Measurements from ENCODE around the gene PTPRA. TPM values are rescaled to one million over a fixed set of nuclear protein-coding genes. Genes with fewer than 3 reads are reported as not detected.

The PTPRA gene
- total RNA-seq, 1 experiment from 2014 or later, result 58.4 TPM

GRCh38 chr20:2835331-2835796 is 37.9 kb upstream of the PTPRA start:
- no peaks in the 10 kb centered on the region for H3K9me2 ChIP-seq (replicated peaks; ENCODE audit: insufficient read depth, low read length)
- H3K79me2 ChIP-seq (ENCODE audit: low read length), result no peaks in the 10 kb centered on the region
- no peaks in the 10 kb centered on the region for H3K27me3 ChIP-seq (ENCODE audit: low read length)
- DNase-seq, result no peak
- no peak overlapping the region for H3K27ac ChIP-seq (ENCODE audit: low read length)
- H3K4me3 ChIP-seq (ENCODE audit: low read length), result no peak overlapping the region
- no peak overlapping the region for H3K9ac ChIP-seq (ENCODE audit: low read length)
- no peaks in the 10 kb centered on the region for H4K20me1 ChIP-seq (ENCODE audit: insufficient read depth, low read depth, low read length)
- no peaks in the 10 kb centered on the region for H3K9me3 ChIP-seq (ENCODE audit: low read length)
- H3K36me3 ChIP-seq (ENCODE audit: insufficient read depth, low read length), result no peaks in the 10 kb centered on the region
- no peak overlapping the region for H3K4me2 ChIP-seq (ENCODE audit: low read depth, low read length, poor library complexity, severe bottlenecking)
- H3K4me1 ChIP-seq (ENCODE audit: low read length), result peaks cover 37% of the 10 kb centered on the region
- H2AFZ ChIP-seq (ENCODE audit: low read length), result no peak overlapping the region

DNA sequence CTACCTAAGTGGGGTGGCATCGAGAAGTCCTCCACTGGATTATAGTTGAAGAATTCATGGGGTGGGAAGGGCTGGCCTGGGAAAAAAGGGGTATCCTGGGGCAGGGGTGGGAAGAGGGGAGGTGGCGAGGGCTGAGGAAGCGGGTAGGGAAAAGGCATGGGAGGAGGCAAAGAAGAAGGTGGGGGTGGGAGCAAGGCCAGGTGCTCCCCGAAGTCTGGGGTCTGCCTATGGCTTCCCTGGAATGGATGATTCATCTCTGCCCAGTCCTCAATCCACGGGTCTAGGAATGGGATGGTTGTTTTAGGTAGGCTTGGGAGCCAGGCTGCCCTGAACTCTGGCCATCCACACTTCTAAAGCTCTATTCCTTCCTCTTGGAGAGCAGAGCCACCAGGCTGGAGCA is 37.2 kb upstream of the PTPRA start:
- Histone ChIP-seq H3K9ac (ENCODE audit: low read length) (no peak overlapping the region), H4K20me1 (ENCODE audit: insufficient read depth, low read depth, low read length) (no peaks in the 10 kb centered on the region), H3K27me3 (ENCODE audit: low read length) (no peaks in the 10 kb centered on the region), H3K9me3 (ENCODE audit: low read length) (no peaks in the 10 kb centered on the region), H3K27ac (ENCODE audit: low read length) (no peak overlapping the region), H3K4me2 (ENCODE audit: low read depth, low read length, poor library complexity, severe bottlenecking) (no peak overlapping the region), H3K36me3 (ENCODE audit: insufficient read depth, low read length) (no peaks in the 10 kb centered on the region), H3K4me1 (ENCODE audit: low read length) (peaks cover 37% of the 10 kb centered on the region), H3K4me3 (ENCODE audit: low read length) (no peak overlapping the region), H3K9me2 (replicated peaks; ENCODE audit: insufficient read depth, low read length) (no peaks in the 10 kb centered on the region), H3K79me2 (ENCODE audit: low read length) (peaks cover 3% of the 10 kb centered on the region), H2AFZ (ENCODE audit: low read length) (no peak overlapping the region)
- DNase-seq, result no peak

DNA sequence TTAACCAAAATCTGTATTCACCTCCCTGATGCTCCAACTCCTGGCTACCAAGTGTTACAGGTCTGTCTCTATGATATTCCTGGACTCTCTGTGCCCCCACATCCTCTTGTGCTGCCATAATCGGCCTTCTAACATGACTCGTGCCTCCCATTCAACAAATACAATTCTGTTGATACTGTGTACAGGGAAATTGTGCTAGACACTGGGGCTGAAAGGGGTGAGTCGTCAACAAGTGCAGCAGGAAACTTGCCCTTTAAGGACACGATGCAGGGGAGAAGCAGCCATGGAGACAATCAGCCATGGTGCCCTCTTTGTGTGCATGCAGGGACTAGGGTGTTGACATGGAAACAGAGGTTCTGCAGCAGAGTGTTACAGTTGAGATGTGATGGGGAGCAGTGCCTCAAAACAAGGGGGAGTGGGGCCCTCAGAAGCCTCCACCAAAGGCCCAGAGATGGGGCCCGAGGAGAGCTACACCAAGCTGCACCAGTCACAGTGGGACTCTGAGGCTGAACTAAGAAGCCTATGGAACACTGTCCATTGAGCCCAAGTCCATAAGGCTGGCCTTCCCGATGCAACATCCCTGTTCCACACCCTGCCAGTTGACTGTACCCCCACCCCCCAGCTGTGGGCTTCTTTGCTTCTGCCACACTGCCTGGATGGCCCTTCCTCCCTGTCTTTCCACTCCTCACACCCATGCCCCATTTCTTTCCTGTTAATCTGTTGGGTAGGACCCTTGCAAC is 35.9 kb upstream of the PTPRA start:
- no peaks in the 10 kb centered on the region for H3K36me3 ChIP-seq (ENCODE audit: insufficient read depth, low read length)
- H3K27ac ChIP-seq (ENCODE audit: low read length), result peak overlapping the region; percentile 21; the same call in 1 of the 2 replicates
- H3K9me3 ChIP-seq (ENCODE audit: low read length), result no peaks in the 10 kb centered on the region
- peaks cover 16% of the 10 kb centered on the region for H3K79me2 ChIP-seq (ENCODE audit: low read length)
- H3K27me3 ChIP-seq (ENCODE audit: low read length), result no peaks in the 10 kb centered on the region
- H3K4me2 ChIP-seq (ENCODE audit: low read depth, low read length, poor library complexity, severe bottlenecking), result peak overlapping the region; percentile 51
- H4K20me1 ChIP-seq (ENCODE audit: insufficient read depth, low read depth, low read length), result no peaks in the 10 kb centered on the region
- H3K4me1 ChIP-seq (ENCODE audit: low read length), result peaks cover 46% of the 10 kb centered on the region
- no peaks in the 10 kb centered on the region for H3K9me2 ChIP-seq (replicated peaks; ENCODE audit: insufficient read depth, low read length)
- no peak overlapping the region for H2AFZ ChIP-seq (ENCODE audit: low read length)
- DNase-seq, result no peak
- H3K4me3 ChIP-seq (ENCODE audit: low read length), result peak overlapping the region; percentile 22; the same call in 1 of the 2 replicates
- peak overlapping the region; percentile 28 for H3K9ac ChIP-seq (ENCODE audit: low read length)

DNA sequence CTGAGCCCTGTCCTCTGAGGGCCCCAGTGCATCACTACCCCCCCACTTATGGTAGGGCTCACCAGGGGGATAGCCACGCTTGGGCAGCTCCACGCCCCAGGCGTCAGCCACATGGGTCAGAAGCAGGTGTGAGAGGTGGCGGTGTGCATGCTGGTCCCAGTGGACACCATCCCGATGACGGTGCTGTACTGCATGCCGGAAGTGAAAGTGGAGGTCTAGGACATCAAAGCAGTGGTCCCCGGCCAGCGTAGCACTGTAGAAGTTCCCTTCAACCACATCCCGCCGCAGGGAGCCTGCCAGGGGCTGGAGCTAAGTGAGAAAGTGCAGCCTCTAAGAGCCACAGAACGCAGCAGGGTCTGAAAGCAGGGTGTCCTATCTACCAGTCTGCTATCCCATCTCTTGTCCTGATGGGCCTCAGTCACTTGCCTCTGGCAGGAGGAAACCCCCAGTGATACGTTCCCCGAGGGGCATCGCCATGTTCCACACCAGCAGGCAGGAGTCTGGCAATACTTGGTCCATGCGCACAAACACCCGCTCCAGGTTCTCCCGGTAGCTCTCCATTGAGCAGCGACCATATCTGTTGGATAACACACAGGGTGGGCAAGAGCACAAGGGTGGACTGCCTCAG is 35.0 kb upstream of the PTPRA start:
- Histone ChIP-seq H3K9ac (ENCODE audit: low read length) (peak overlapping the region; percentile 28), H3K27ac (ENCODE audit: low read length) (no peak overlapping the region; the same call in 1 of the 2 replicates), H3K27me3 (ENCODE audit: low read length) (no peaks in the 10 kb centered on the region), H4K20me1 (ENCODE audit: insufficient read depth, low read depth, low read length) (no peaks in the 10 kb centered on the region), H3K9me2 (replicated peaks; ENCODE audit: insufficient read depth, low read length) (no peaks in the 10 kb centered on the region), H3K4me1 (ENCODE audit: low read length) (peaks cover 46% of the 10 kb centered on the region), H3K4me2 (ENCODE audit: low read depth, low read length, poor library complexity, severe bottlenecking) (peak overlapping the region; percentile 51), H3K9me3 (ENCODE audit: low read length) (no peaks in the 10 kb centered on the region), H2AFZ (ENCODE audit: low read length) (peak overlapping the region; percentile 17; the same call in 1 of the 2 replicates), H3K36me3 (ENCODE audit: insufficient read depth, low read length) (no peaks in the 10 kb centered on the region), H3K79me2 (ENCODE audit: low read length) (peaks cover 21% of the 10 kb centered on the region), H3K4me3 (ENCODE audit: low read length) (peak overlapping the region; percentile 22; the same call in 1 of the 2 replicates)
- DNase-seq, result peak; percentile 82

- H3K79me2 ChIP-seq (ENCODE audit: low read length), result peaks cover 29% of the 10 kb centered on the region
- H3K27ac ChIP-seq (ENCODE audit: low read length), result no peak overlapping the region
- H3K9ac ChIP-seq (ENCODE audit: low read length), result peak overlapping the region; percentile 28; the same call in 1 of the 2 replicates
- peak overlapping the region; percentile 22; the same call in 1 of the 2 replicates for H3K4me3 ChIP-seq (ENCODE audit: low read length)
- no peaks in the 10 kb centered on the region for H3K9me2 ChIP-seq (replicated peaks; ENCODE audit: insufficient read depth, low read length)
- peak overlapping the region; percentile 85 for H3K4me2 ChIP-seq (ENCODE audit: low read depth, low read length, poor library complexity, severe bottlenecking)
- no peak overlapping the region for H2AFZ ChIP-seq (ENCODE audit: low read length)
- H3K27me3 ChIP-seq (ENCODE audit: low read length), result no peaks in the 10 kb centered on the region
- peaks cover 43% of the 10 kb centered on the region for H3K4me1 ChIP-seq (ENCODE audit: low read length)
- no peaks in the 10 kb centered on the region for H4K20me1 ChIP-seq (ENCODE audit: insufficient read depth, low read depth, low read length)
- no peak for DNase-seq
- no peaks in the 10 kb centered on the region for H3K9me3 ChIP-seq (ENCODE audit: low read length)
- H3K36me3 ChIP-seq (ENCODE audit: insufficient read depth, low read length), result no peaks in the 10 kb centered on the region
These were observed 34.2 kb upstream of the PTPRA start for GRCh38 chr20:2838847-2839671.

GRCh38 chr20:2839732-2840137 is 33.5 kb upstream of the PTPRA start:
- no peaks in the 10 kb centered on the region for H3K36me3 ChIP-seq (ENCODE audit: insufficient read depth, low read length)
- H3K4me1 ChIP-seq (ENCODE audit: low read length), result peaks cover 43% of the 10 kb centered on the region
- H3K9me3 ChIP-seq (ENCODE audit: low read length), result no peaks in the 10 kb centered on the region
- H3K4me2 ChIP-seq (ENCODE audit: low read depth, low read length, poor library complexity, severe bottlenecking), result peak overlapping the region; percentile 85
- peak overlapping the region; percentile 71 for H3K9ac ChIP-seq (ENCODE audit: low read length)
- peak overlapping the region; percentile 95 for H3K4me3 ChIP-seq (ENCODE audit: low read length)
- peaks cover 34% of the 10 kb centered on the region for H3K79me2 ChIP-seq (ENCODE audit: low read length)
- no peak overlapping the region for H2AFZ ChIP-seq (ENCODE audit: low read length)
- no peak overlapping the region for H3K27ac ChIP-seq (ENCODE audit: low read length)
- H4K20me1 ChIP-seq (ENCODE audit: insufficient read depth, low read depth, low read length), result no peaks in the 10 kb centered on the region
- DNase-seq, result no peak
- H3K9me2 ChIP-seq (replicated peaks; ENCODE audit: insufficient read depth, low read length), result no peaks in the 10 kb centered on the region
- no peaks in the 10 kb centered on the region for H3K27me3 ChIP-seq (ENCODE audit: low read length)

DNA sequence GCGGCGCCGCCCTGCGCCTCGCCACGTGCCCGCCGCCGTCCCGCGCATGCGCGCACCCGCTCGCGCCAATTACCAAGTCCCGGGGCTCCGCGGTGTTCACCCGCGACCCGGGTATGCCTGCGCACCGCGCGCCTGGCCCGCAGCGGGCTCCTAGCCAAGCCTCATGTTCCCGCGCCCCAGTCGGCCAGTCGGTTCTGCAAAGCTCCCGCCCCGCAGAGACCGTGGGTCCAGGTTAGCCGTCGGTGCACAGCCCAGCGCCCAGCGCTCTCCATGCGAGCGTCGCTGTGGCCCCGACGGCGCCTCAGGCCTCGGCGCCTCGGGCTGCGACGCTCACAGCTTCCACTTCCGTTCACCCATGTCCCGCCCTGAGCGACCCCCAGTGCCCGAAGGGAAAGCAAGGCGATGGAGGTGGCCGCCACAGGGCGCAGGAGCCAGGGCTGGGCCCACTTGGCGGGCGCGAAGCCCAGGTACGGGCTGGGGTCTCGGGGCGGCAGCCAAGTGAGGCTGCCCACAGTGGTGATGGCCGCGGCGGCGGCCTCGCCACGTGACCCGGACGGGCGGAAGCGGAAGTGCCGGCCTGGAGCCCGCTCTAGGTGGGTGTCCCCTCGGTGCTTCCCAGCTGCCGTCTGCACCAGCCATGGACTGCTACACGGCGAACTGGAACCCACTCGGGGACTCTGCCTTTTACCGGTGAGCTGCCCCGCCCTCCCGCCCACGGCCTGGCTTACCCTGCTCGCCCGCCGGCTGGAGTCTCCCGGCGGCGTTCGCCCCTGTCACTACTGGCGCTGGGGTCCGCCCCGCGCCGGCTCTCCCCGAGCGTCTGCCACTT is 32.9 kb upstream of the PTPRA start, which contains the start of the genes PCED1A and VPS16:
Gene PCED1A, minus strand, starts transcription at position 518 of the 829 bp plus-strand sequence. CDS start 743 bp downstream, outside the sequence.
Gene VPS16, plus strand, starts transcription at position 608 of the 829 bp plus-strand sequence. Its CDS starts 30 bp downstream, at position 638.
- Histone ChIP-seq H3K4me3 (ENCODE audit: low read length) (peak within 1 kb of the TSS; percentile 95), H3K9me2 (replicated peaks; ENCODE audit: insufficient read depth, low read length) (no peaks in the 10 kb centered on the region), H4K20me1 (ENCODE audit: insufficient read depth, low read depth, low read length) (no peaks in the 10 kb centered on the region)

More for the DNA sequence above, 32.9 kb upstream of the PTPRA start, which contains the start of the genes PCED1A and VPS16:
- Histone ChIP-seq H3K27ac (ENCODE audit: low read length) (no peak within 1 kb of the TSS; the same call in 1 of the 2 replicates), H3K27me3 (ENCODE audit: low read length) (no peaks in the 10 kb centered on the region), H2AFZ (ENCODE audit: low read length) (peak within 1 kb of the TSS; percentile 100; the same call in 1 of the 2 replicates), H3K79me2 (ENCODE audit: low read length) (peaks cover 34% of the 10 kb centered on the region), H3K4me1 (ENCODE audit: low read length) (peaks cover 48% of the 10 kb centered on the region), H3K4me2 (ENCODE audit: low read depth, low read length, poor library complexity, severe bottlenecking) (peak within 1 kb of the TSS; percentile 96), H3K9me3 (ENCODE audit: low read length) (no peaks in the 10 kb centered on the region), H3K36me3 (ENCODE audit: insufficient read depth, low read length) (no peaks in the 10 kb centered on the region), H3K9ac (ENCODE audit: low read length) (peak within 1 kb of the TSS; percentile 83)
- DNase-seq, result peak; percentile 94

Measured in Karpas-422 (cell line).